Loucy (cell line): ENCODE data around the gene PNPLA7.
A peak's percentile ranks its signal among the peaks of the same experiment; 100 is the strongest.

Experiments
- H2AFZ ChIP-seq: fragments of 200-600 bp; sonication (generic); 2 replicates; pipeline ENCODE4 v1.6.0; 2016; ENCODE audit warnings: antibody characterized with exemption, mild to moderate bottlenecking, low read length, moderate library complexity
- H3F3A ChIP-seq: fragments of 200-600 bp; 2 replicates; pipeline ENCODE4 v1.6.0; 2016; ENCODE audit warnings: antibody characterized with exemption, low read depth, mild to moderate bottlenecking
- H3K27me3 ChIP-seq: fragments of 200-600 bp; sonication (generic); 2 replicates; pipeline ENCODE4 v1.6.1; 2014; ENCODE audit warnings: low read length, mild to moderate bottlenecking; ENCODE audit not compliant: insufficient read depth, poor library complexity, severe bottlenecking
- H3K36me3 ChIP-seq: fragments of 200-600 bp; sonication (generic); 2 replicates; pipeline ENCODE4 v1.6.1; 2016; ENCODE audit warnings: low read length; ENCODE audit not compliant: insufficient read depth
- H3K4me1 ChIP-seq: fragments of 200-600 bp; sonication (generic); 2 replicates; pipeline ENCODE4 v1.5.1; 2014; ENCODE audit warnings: low read length, mild to moderate bottlenecking; ENCODE audit not compliant: insufficient read depth, poor library complexity, severe bottlenecking
- H3K4me2 ChIP-seq: fragments of 200-600 bp; sonication (generic); 2 replicates; pipeline ENCODE4 v1.6.0; 2014; ENCODE audit warnings: antibody characterized with exemption, low read length, low read depth, mild to moderate bottlenecking; ENCODE audit not compliant: poor library complexity, severe bottlenecking
- H3K4me3 ChIP-seq: fragments of 200-600 bp; sonication (generic); 2 replicates; pipeline ENCODE4 v1.5.1; 2014; ENCODE audit warnings: low read length, mild to moderate bottlenecking, mixed read lengths; ENCODE audit not compliant: poor library complexity, severe bottlenecking
- H3K79me2 ChIP-seq: fragments of 200-600 bp; sonication (generic); 2 replicates; pipeline ENCODE4 v1.6.1; 2014; ENCODE audit warnings: low read length; ENCODE audit not compliant: insufficient read depth
- H3K9ac ChIP-seq: fragments of 200-600 bp; sonication (generic); 2 replicates; pipeline ENCODE4 v1.6.0; 2014; ENCODE audit warnings: mild to moderate bottlenecking, low read depth, low read length, moderate library complexity; ENCODE audit not compliant: poor library complexity, severe bottlenecking
- H3K9me2 ChIP-seq: fragments of 200-600 bp; sonication (generic); replicated peaks from 2 replicates; pipeline ENCODE4 v1.6.1; 2016; ENCODE audit warnings: low read depth, low read length, mixed read lengths
- H3K9me3 ChIP-seq: fragments of 200-600 bp; sonication (generic); 2 replicates; pipeline ENCODE4 v1.6.1; 2014; ENCODE audit warnings: mild to moderate bottlenecking, antibody characterized with exemption, low read length, low read depth; ENCODE audit not compliant: insufficient read depth
- H4K20me1 ChIP-seq: fragments of 200-600 bp; sonication (generic); 2 replicates; pipeline ENCODE4 v1.6.0; 2014; ENCODE audit warnings: antibody characterized with exemption, low read length, mild to moderate bottlenecking; ENCODE audit not compliant: insufficient read depth, poor library complexity, severe bottlenecking
- CTCF ChIP-seq: fragments of 200-600 bp; sonication (generic); conservative IDR thresholded peaks from 2 replicates; pipeline ENCODE4 v1.5.1; 2014; ENCODE audit warnings: mild to moderate bottlenecking, antibody characterized with exemption, low read length
- EZH2phosphoT487 ChIP-seq: fragments of 200-600 bp; IDR thresholded peaks from 2 replicates; pipeline ENCODE4 v1.6.1; 2018; ENCODE audit warnings: antibody characterized with exemption, mild to moderate bottlenecking, moderate library complexity, borderline replicate concordance

PNPLA7 gene

GRCh38 chr9:137582286-137582860, 32.2 kb upstream of the PNPLA7 start:
- no peaks in the 10 kb centered on the region for H3F3A ChIP-seq
- peaks cover 11% of the 10 kb centered on the region for H3K4me1 ChIP-seq
- peak; percentile 68 for TF ChIP-seq CTCF
- TF ChIP-seq EZH2phosphoT487, result no peak
- H3K9ac ChIP-seq, result no peak overlapping the region
- no peaks in the 10 kb centered on the region for H3K9me2 ChIP-seq
- H3K36me3 ChIP-seq, result peaks cover 3% of the 10 kb centered on the region; the same call in 1 of the 2 replicates
- H2AFZ ChIP-seq, result no peak overlapping the region
- peaks cover 17% of the 10 kb centered on the region for H3K79me2 ChIP-seq
- no peaks in the 10 kb centered on the region for H3K9me3 ChIP-seq
- no peak overlapping the region for H3K4me2 ChIP-seq
- H3K4me3 ChIP-seq, result no peak overlapping the region
- peaks cover 12% of the 10 kb centered on the region for H4K20me1 ChIP-seq
- H3K27me3 ChIP-seq, result no peaks in the 10 kb centered on the region

GRCh38 chr9:137581361-137582285, 31.4 kb upstream of the PNPLA7 start:
- Histone ChIP-seq H3F3A (no peaks in the 10 kb centered on the region), H3K4me3 (no peak overlapping the region), H3K27me3 (no peaks in the 10 kb centered on the region), H2AFZ (no peak overlapping the region), H3K9ac (no peak overlapping the region), H3K4me2 (no peak overlapping the region), H3K36me3 (peaks cover 3% of the 10 kb centered on the region; the same call in 1 of the 2 replicates), H3K9me3 (no peaks in the 10 kb centered on the region), H4K20me1 (peaks cover 18% of the 10 kb centered on the region), H3K9me2 (no peaks in the 10 kb centered on the region), H3K4me1 (peaks cover 18% of the 10 kb centered on the region), H3K79me2 (peaks cover 21% of the 10 kb centered on the region)
- no peak for TF ChIP-seq EZH2phosphoT487
- TF ChIP-seq CTCF, result no peak

- H3K79me2 ChIP-seq, result peaks cover 28% of the 10 kb centered on the region
- H3K4me2 ChIP-seq, result no peak overlapping the region
- no peak overlapping the region for H3K9ac ChIP-seq
- peaks cover 25% of the 10 kb centered on the region for H4K20me1 ChIP-seq
- no peak for TF ChIP-seq EZH2phosphoT487
- TF ChIP-seq CTCF, result no peak
- no peak overlapping the region for H2AFZ ChIP-seq
- H3K9me3 ChIP-seq, result no peaks in the 10 kb centered on the region
- no peaks in the 10 kb centered on the region for H3F3A ChIP-seq
- peaks cover 25% of the 10 kb centered on the region for H3K4me1 ChIP-seq
- no peaks in the 10 kb centered on the region for H3K27me3 ChIP-seq
- peaks cover 3% of the 10 kb centered on the region; the same call in 1 of the 2 replicates for H3K36me3 ChIP-seq
- H3K9me2 ChIP-seq, result no peaks in the 10 kb centered on the region
- no peak overlapping the region for H3K4me3 ChIP-seq
Observed at GRCh38 chr9:137580954-137581322, 30.7 kb upstream of the PNPLA7 start.
